GM19043 (cell line): Measurements from ENCODE around the gene OMA1.
"Not testable (repeated sequence)": the region's sequence is repeated elsewhere in the genome, so short reads cannot be mapped to it uniquely, and the experiment has no call there.

ENCODE experiments used
- ATAC-seq: cut with Tn5 transposase; IDR thresholded peaks from one replicate; pipeline ENCODE4 v1.9.1; 2021; ENCODE audit warnings: low read depth; ENCODE audit not compliant: unreplicated experiment

Gene OMA1

GRCh38 chr1:58546520-58547308 is at the start of gene OMA1:
Gene OMA1, minus strand, starts transcription at chr1:58546726. Its CDS starts 7,432 bp downstream, at chr1:58539294.
- ATAC-seq, result peak; percentile 95

GRCh38 chr1:58594546-58594945 is 48.0 kb upstream of the OMA1 start:
- no peak for ATAC-seq

GRCh38 chr1:58592522-58593134 is 46.1 kb upstream of the OMA1 start:
- ATAC-seq, result no peak

GRCh38 chr1:58591806-58592205 is 45.3 kb upstream of the OMA1 start:
- no peak for ATAC-seq

- no peak for ATAC-seq
Measured at GRCh38 chr1:58590019-58590418, 43.5 kb upstream of the OMA1 start.

- no peak for ATAC-seq
Measured at GRCh38 chr1:58588396-58588795, 41.9 kb upstream of the OMA1 start.

- ATAC-seq, result no peak
Measured at GRCh38 chr1:58587667-58588066, 41.1 kb upstream of the OMA1 start.

- no peak for ATAC-seq
Measured at GRCh38 chr1:58586271-58586670, 39.7 kb upstream of the OMA1 start.

GRCh38 chr1:58585581-58586151 is 39.1 kb upstream of the OMA1 start:
- ATAC-seq, result no peak

GRCh38 chr1:58585166-58585565 is 38.6 kb upstream of the OMA1 start:
- no peak for ATAC-seq

GRCh38 chr1:58584082-58584895 is 37.8 kb upstream of the OMA1 start:
- no peak for ATAC-seq

GRCh38 chr1:58583496-58583895 is 37.0 kb upstream of the OMA1 start:
- no peak for ATAC-seq

- not testable (repeated sequence) for ATAC-seq
Measured at GRCh38 chr1:58582143-58582542, 35.6 kb upstream of the OMA1 start.

- ATAC-seq, result no peak
Measured at GRCh38 chr1:58581641-58582040, 35.1 kb upstream of the OMA1 start.

GRCh38 chr1:58580186-58580585 is 33.7 kb upstream of the OMA1 start:
- no peak for ATAC-seq

- ATAC-seq, result no peak
Measured at GRCh38 chr1:58577654-58578030, 31.1 kb upstream of the OMA1 start.

- no peak for ATAC-seq
Measured at GRCh38 chr1:58576727-58577653, 30.5 kb upstream of the OMA1 start, which contains the start of gene TACSTD2. Gene TACSTD2, minus strand, starts transcription at chr1:58577252. Its CDS starts 96 bp downstream, at chr1:58577156.

GRCh38 chr1:58576325-58576726 is 29.8 kb upstream of the OMA1 start:
- ATAC-seq, result no peak

GRCh38 chr1:58575551-58576324 is 29.2 kb upstream of the OMA1 start:
- ATAC-seq, result no peak
